GM12878 (cell line): ENCODE data around the gene PBOV1. TPM values are rescaled to one million over a fixed set of nuclear protein-coding genes. Genes with fewer than 3 reads are reported as not detected.

Experiments
- ATAC-seq: fragments of 200-7000 bp; cut with Tn5 transposase; 3 replicates; pipeline ENCODE4 v1.9.1; 2020; ENCODE audit warnings: mild to moderate bottlenecking, moderate library complexity
- BruUV-seq: library from RNA; stranded (reverse); fragments of 400-500 nt; replicated peaks from 2 replicates; lab custom pipeline; 2021; lab: Mats Ljungman, UMichigan
- CTCF ChIA-PET: fragments of 300-600 bp; sonication (Branson Sonifier 250); formaldehyde crosslinking; extraction: SDS; loops from one replicate; lab custom pipeline; 2021; ENCODE audit warnings: inconsistent platforms; lab: Yijun Ruan, JAX
- POLR2A ChIA-PET: fragments of 350-600 bp; formaldehyde crosslinking; extraction: SDS; loops from one replicate; lab custom pipeline; 2021; ENCODE audit warnings: inconsistent platforms; lab: Charles Lee
- RAD21 ChIA-PET: fragments of 300-600 bp; sonication (Branson Sonifier 250); formaldehyde crosslinking; loops from one replicate; lab custom pipeline; 2023; ENCODE audit warnings: antibody characterized with exemption; ENCODE audit not compliant: unreplicated experiment; lab: Charles Lee
- SMC1A ChIA-PET: fragments of 300-600 bp; sonication (Branson Sonifier 250); formaldehyde crosslinking; loops from one replicate; lab custom pipeline; 2023; ENCODE audit not compliant: unreplicated experiment, uncharacterized antibody; lab: Charles Lee
- DNase-seq: peaks from one replicate; pipeline ENCODE4 v3.0.0-alpha.2; 2011; ENCODE audit warnings: low read depth, low spot score
- FAIRE-seq: peaks from 3 replicates; lab custom pipeline; 2011; peaks lifted over from hg19 to GRCh38; lab: Jason Lieb, UNC
- H2AFZ ChIP-seq: 2 replicates; pipeline ENCODE4 v1.6.0; 2011; ENCODE audit warnings: low read depth, low read length, control low read depth; ENCODE audit not compliant: control insufficient read depth
- H3K27ac ChIP-seq: 2 replicates; pipeline ENCODE4 v1.5.1; 2011; ENCODE audit warnings: control low read depth; ENCODE audit not compliant: control insufficient read depth, insufficient read depth
- H3K27me3 ChIP-seq, 2 experiments: replicated peaks in 1 of 2; 2 replicates each; pipeline versions ENCODE4 v1.6.0 to v1.6.1; 2011; ENCODE audit warnings: low read length in 1 of 2; ENCODE audit not compliant: control insufficient read depth in 2 of 2, insufficient read depth in 2 of 2
- H3K36me3 ChIP-seq, 2 experiments: 2 replicates each; pipeline ENCODE4 v1.5.1; 2011; ENCODE audit warnings: low read length in 1 of 2; ENCODE audit not compliant: control insufficient read depth in 2 of 2, insufficient read depth in 2 of 2
- H3K4me1 ChIP-seq: 2 replicates; pipeline ENCODE4 v1.6.1; 2011; ENCODE audit warnings: mild to moderate bottlenecking, low read length, moderate library complexity, mixed read lengths; ENCODE audit not compliant: control insufficient read depth, insufficient read depth
- H3K4me2 ChIP-seq: 2 replicates; pipeline ENCODE4 v1.6.0; 2011; ENCODE audit warnings: control low read depth; ENCODE audit not compliant: control insufficient read depth, insufficient read depth
- H3K4me3 ChIP-seq: fragments of 200-600 bp; sonication (generic); 2 replicates; pipeline ENCODE4 v1.5.1; 2016
- H3K79me2 ChIP-seq: 2 replicates; pipeline ENCODE4 v1.6.0; 2011; ENCODE audit warnings: low read length; ENCODE audit not compliant: control insufficient read depth, insufficient read depth
- H3K9ac ChIP-seq: 2 replicates; pipeline ENCODE4 v1.8.0; 2011; ENCODE audit warnings: low read length, control low read depth, mixed read lengths; ENCODE audit not compliant: control insufficient read depth, insufficient read depth
- H3K9me3 ChIP-seq: replicated peaks from 3 replicates; pipeline ENCODE4 v1.5.1; 2011; ENCODE audit warnings: mild to moderate bottlenecking, low read length; ENCODE audit not compliant: control insufficient read depth, insufficient read depth
- H4K20me1 ChIP-seq: 2 replicates; pipeline ENCODE4 v1.6.0; 2011; ENCODE audit not compliant: control insufficient read depth, insufficient read depth
- CHD2 ChIP-seq: IDR thresholded peaks from 2 replicates; pipeline ENCODE4 v1.6.1; 2011; ENCODE audit warnings: low read depth, low read length, improper control_type of control experiment, borderline replicate concordance
- EP300 ChIP-seq, 2 experiments: fragments of 150-350 bp in 1 of 2; IDR thresholded peaks; 2 replicates each; pipeline ENCODE4 v1.6.1; 2011 to 2012; ENCODE audit warnings: low read depth in 2 of 2, low read length in 2 of 2, borderline replicate concordance in 1 of 2, improper control_type of control experiment in 1 of 2, inconsistent platforms in 1 of 2; ENCODE audit not compliant: control insufficient read depth in 1 of 2
- GATAD2B ChIP-seq: fragments of 450-650 bp; conservative IDR thresholded peaks from 2 replicates; pipeline ENCODE4 v1.6.1; 2017; ENCODE audit warnings: low read depth, mild to moderate bottlenecking, moderate library complexity
- POLR2AphosphoS2 ChIP-seq: IDR thresholded peaks from 2 replicates; pipeline ENCODE4 v1.6.1; 2011; ENCODE audit warnings: low read depth, mild to moderate bottlenecking, low read length, improper control_type of control experiment, moderate library complexity
- POLR2AphosphoS5 ChIP-seq: IDR thresholded peaks from 2 replicates; pipeline ENCODE4 v1.6.1; 2011; ENCODE audit warnings: mild to moderate bottlenecking, low read length, inconsistent platforms
- YBX1 ChIP-seq: fragments of 450-650 bp; IDR thresholded peaks from 2 replicates; pipeline ENCODE4 v1.6.1; 2016; ENCODE audit warnings: antibody characterized with exemption
- WGBS: methylation state at CpG from one replicate; pipeline ENCODE4 v1.1.6; 2016; ENCODE audit warnings: low lambda C conversion rate; ENCODE audit not compliant: insufficient replicate concordance, insufficient coverage; ENCODE audit errors: missing lambda C conversion rate; 5-methylcytosine and 5-hydroxymethylcytosine counted together
- in situ Hi-C: fragments of 300-500 bp; cut with MboI; formaldehyde crosslinking; loops from 9 replicates; pipeline ENCODE4 v1.14.3; 2018; ENCODE audit warnings: mixed read lengths
- intact Hi-C: fragments of 100-400 bp; cut with micrococcal nuclease; formaldehyde crosslinking; loops from one replicate; pipeline ENCODE4 v1.14.2; 2022; ENCODE audit not compliant: unreplicated experiment
- polyA plus RNA-seq, 11 experiments: library from polyadenylated mRNA; depleted of rRNA in 4 of 11; unstranded in 6 of 11; stranded (reverse) in 5 of 11; fragments of >200 nt; fragmentation: Nextera tagmentation in 4 of 11; fragmentation: Illumina TruSeq in 1 of 11; extraction: Ambion mirVana in 4 of 11; extraction: Trizol in 1 of 11; gene quantifications; 1 replicate in 1 of 11; 2 replicates in 10 of 11; pipeline versions ENCODE4 v1.2.1 to v1.2.3, GENCODE V29; 2011 to 2016; ENCODE audit warnings: inconsistent platforms in 2 of 11, missing spikeins in 2 of 11, low read depth in 1 of 11
- total RNA-seq, 4 experiments: library from RNA; depleted of rRNA in 3 of 4; stranded (reverse); fragments of >200 nt in 3 of 4; fragmentation: Illumina TruSeq in 1 of 4; extraction: Trizol in 1 of 4; gene quantifications; 2 replicates each; pipeline versions ENCODE4 v1.2.1 to v1.2.3, GENCODE V29; 2013 to 2021
- TF ChIP-seq, protein P1 (sequence below): fragments of 450-650 bp; IDR thresholded peaks from 2 replicates; pipeline ENCODE4 v1.6.1; 2016; ENCODE audit warnings: mild to moderate bottlenecking
- TF ChIP-seq, protein P2 (sequence below): fragments of 450-650 bp; IDR thresholded peaks from 2 replicates; pipeline ENCODE4 v1.6.1; 2017; ENCODE audit warnings: mild to moderate bottlenecking
- TF ChIP-seq, protein P3 (sequence below): fragments of 450-650 bp; conservative IDR thresholded peaks from 2 replicates; pipeline ENCODE4 v1.6.1; 2017; ENCODE audit warnings: mild to moderate bottlenecking, moderate library complexity

Gene PBOV1
- total and polyA plus RNA-seq, 10 of the 15 experiments (the other 5 are each of a cell fraction or from before 2014, with no cell fraction given), result not detected

DNA sequence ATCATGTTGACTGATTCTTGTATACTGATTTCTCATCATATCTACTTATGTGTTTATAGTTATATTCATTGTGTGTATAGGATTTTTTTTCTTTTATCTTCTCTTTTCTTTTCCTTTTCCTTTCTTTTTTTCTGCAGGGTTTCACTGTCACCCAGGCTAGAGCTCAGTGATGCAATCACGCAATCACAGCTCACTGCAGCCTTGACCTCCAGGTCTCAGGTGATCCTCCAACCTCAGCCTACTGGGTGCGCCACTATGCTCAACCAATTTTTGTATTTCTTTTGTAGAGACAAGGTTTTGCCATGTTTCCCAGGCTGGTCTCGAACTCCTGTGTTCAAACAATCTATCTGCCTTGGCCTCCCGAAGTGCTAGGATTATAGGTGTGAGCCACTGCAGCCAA lies 1.6 kb upstream of the PBOV1 start:
- Histone ChIP-seq H3K79me2 (no peaks in the 10 kb centered on the region), H3K4me1 (no peaks in the 10 kb centered on the region), H3K4me3 (no peak overlapping the region), H3K27ac (no peak overlapping the region), H4K20me1 (no peaks in the 10 kb centered on the region), H2AFZ (no peak overlapping the region), H3K9me3 (no peaks in the 10 kb centered on the region), H3K9ac (no peak overlapping the region), H3K27me3 (no peaks in the 10 kb centered on the region; a peak in 1 of 4 replicates), H3K4me2 (no peak overlapping the region), H3K36me3 (no peaks in the 10 kb centered on the region)
- DNase-seq (no peak), FAIRE-seq (no peak), ATAC-seq (no peak)
- WGBS, result 24% methylated on average over 4 of the region's 4 CpGs
- TF ChIP-seq, protein P1, sequence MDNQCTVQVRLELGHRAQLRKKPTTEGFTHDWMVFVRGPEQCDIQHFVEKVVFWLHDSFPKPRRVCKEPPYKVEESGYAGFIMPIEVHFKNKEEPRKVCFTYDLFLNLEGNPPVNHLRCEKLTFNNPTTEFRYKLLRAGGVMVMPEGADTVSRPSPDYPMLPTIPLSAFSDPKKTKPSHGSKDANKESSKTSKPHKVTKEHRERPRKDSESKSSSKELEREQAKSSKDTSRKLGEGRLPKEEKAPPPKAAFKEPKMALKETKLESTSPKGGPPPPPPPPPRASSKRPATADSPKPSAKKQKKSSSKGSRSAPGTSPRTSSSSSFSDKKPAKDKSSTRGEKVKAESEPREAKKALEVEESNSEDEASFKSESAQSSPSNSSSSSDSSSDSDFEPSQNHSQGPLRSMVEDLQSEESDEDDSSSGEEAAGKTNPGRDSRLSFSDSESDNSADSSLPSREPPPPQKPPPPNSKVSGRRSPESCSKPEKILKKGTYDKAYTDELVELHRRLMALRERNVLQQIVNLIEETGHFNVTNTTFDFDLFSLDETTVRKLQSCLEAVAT, result no peak
- no peak for TF ChIP-seq EP300 (IDR thresholded peaks at IDR 0.05; ENCODE audit: borderline replicate concordance in 1 of 2, control insufficient read depth in 1 of 2, low read depth in 2 of 2, low read length in 2 of 2)
- TF ChIP-seq GATAD2B, result no peak
- no peak for TF ChIP-seq POLR2AphosphoS5
- no peak for TF ChIP-seq CHD2
- intact Hi-C loops, result no loop called here
- POLR2A ChIA-PET, result no interaction called here
- in situ Hi-C loops, result no loop called here
- SMC1A ChIA-PET, result no interaction called here
- no TSS peak for BruUV-seq
- CTCF ChIA-PET, result interaction anchor here (1.4 kb wide), 1 partner anchor 12 kb away, joined by 3 read pairs; no protein-coding TSS in a partner anchor
- RAD21 ChIA-PET, result no interaction called here

DNA sequence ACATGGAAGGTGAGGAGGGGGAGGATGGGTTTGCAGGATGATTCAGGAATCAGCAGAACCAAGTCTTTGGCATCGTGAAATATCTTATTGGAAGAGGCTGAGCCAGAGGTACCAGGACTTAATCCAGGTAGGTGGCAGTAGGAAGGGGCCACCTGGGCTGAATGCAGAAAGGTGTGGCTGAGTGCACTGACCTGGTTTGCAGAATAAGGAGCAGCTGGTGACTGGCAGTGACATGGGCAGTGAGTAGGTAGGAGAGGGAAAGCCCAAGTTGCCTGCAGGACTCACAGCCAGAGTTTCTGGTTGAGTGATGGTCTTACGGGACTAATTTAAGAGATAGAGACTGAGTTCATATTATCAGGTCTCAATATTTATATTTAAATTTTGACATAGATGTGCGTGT lies 1.1 kb upstream of the PBOV1 start:
- Histone ChIP-seq H3K4me2 (no peak overlapping the region), H3K4me1 (no peaks in the 10 kb centered on the region), H2AFZ (no peak overlapping the region), H4K20me1 (no peaks in the 10 kb centered on the region), H3K9ac (no peak overlapping the region), H3K9me3 (no peaks in the 10 kb centered on the region), H3K4me3 (no peak overlapping the region), H3K79me2 (no peaks in the 10 kb centered on the region), H3K27me3 (no peaks in the 10 kb centered on the region; a peak in 1 of 4 replicates), H3K27ac (no peak overlapping the region), H3K36me3 (no peaks in the 10 kb centered on the region)
- ATAC-seq (no peak), DNase-seq (no peak), FAIRE-seq (no peak)
- SMC1A ChIA-PET, result no interaction called here
- CTCF ChIA-PET, result no interaction called here
- in situ Hi-C loops, result no loop called here
- RAD21 ChIA-PET, result no interaction called here
- TF ChIP-seq POLR2AphosphoS2 (no peak), YBX1 (no peak)
- TF ChIP-seq, protein P2, sequence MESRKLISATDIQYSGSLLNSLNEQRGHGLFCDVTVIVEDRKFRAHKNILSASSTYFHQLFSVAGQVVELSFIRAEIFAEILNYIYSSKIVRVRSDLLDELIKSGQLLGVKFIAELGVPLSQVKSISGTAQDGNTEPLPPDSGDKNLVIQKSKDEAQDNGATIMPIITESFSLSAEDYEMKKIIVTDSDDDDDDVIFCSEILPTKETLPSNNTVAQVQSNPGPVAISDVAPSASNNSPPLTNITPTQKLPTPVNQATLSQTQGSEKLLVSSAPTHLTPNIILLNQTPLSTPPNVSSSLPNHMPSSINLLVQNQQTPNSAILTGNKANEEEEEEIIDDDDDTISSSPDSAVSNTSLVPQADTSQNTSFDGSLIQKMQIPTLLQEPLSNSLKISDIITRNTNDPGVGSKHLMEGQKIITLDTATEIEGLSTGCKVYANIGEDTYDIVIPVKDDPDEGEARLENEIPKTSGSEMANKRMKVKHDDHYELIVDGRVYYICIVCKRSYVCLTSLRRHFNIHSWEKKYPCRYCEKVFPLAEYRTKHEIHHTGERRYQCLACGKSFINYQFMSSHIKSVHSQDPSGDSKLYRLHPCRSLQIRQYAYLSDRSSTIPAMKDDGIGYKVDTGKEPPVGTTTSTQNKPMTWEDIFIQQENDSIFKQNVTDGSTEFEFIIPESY, result no peak
- TF ChIP-seq, protein P3, sequence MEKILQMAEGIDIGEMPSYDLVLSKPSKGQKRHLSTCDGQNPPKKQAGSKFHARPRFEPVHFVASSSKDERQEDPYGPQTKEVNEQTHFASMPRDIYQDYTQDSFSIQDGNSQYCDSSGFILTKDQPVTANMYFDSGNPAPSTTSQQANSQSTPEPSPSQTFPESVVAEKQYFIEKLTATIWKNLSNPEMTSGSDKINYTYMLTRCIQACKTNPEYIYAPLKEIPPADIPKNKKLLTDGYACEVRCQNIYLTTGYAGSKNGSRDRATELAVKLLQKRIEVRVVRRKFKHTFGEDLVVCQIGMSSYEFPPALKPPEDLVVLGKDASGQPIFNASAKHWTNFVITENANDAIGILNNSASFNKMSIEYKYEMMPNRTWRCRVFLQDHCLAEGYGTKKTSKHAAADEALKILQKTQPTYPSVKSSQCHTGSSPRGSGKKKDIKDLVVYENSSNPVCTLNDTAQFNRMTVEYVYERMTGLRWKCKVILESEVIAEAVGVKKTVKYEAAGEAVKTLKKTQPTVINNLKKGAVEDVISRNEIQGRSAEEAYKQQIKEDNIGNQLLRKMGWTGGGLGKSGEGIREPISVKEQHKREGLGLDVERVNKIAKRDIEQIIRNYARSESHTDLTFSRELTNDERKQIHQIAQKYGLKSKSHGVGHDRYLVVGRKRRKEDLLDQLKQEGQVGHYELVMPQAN, result no peak
- WGBS, result 4% methylated on average over 3 of the region's 3 CpGs
- POLR2A ChIA-PET, result no interaction called here
- intact Hi-C loops, result no loop called here
- BruUV-seq, result no TSS peak
